Fibroblast of lung (primary cell): ENCODE measurements around the gene SEC61A2.

Experiments
- EZH2 ChIP-seq: IDR thresholded peaks from 2 replicates; pipeline ENCODE4 v1.5.1; 2012; ENCODE audit warnings: low read length, control low read depth, mild to moderate bottlenecking; ENCODE audit errors: missing control alignments
- TF ChIP-seq, protein P1 (sequence below), 2 donors: IDR thresholded peaks in 1 of 2; conservative IDR thresholded peaks in 1 of 2; 1 replicate in 1 of 2; 2 replicates in 1 of 2; pipeline ENCODE4 v1.5.1; 2011 to 2012; ENCODE audit warnings: low read length in 2 of 2, control low read depth in 1 of 2, inconsistent platforms in 1 of 2, low read depth in 1 of 2, mild to moderate bottlenecking in 1 of 2

DNA sequence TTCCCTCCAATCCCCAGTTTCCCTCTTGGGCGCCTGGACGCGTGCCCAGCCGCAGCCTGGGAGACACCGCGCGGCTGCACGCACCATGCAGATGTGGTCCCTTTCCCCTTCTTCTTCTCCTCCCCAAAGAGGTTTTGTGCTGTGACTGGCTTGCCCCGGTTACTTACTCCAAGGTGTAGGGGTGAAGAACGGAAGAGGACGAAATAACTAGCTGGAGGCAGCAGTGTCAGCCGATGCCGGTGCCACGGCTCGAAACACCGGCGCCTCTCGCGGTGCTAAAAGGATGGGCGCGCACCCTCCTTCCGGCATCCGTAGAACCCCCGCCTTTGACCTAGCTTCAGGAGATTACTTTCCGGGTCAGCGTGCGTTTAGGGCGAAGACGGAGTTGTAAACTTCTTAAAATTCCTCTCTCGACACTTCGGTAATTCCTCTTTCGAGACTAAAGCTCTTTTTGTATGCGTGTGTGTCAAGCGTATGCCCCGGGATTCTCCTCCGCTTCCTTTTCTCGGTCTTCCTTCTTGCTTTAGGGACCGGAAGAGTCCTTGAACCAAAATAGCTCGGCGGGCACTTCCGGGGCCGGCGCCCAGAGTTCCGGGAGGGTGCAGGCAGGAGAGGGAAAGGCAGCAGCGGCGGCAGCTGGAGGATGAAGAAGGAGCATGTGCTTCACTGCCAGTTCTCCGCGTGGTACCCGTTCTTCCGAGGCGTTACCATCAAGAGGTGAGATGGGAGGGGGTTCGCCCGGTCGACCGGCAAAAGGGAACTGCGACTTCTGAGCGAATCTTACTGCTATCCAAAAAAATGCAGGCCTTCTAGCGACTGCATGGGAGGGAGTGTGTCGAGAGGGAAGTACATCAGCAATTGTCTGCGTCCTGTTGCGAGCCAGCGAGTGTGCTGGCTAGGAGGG lies 66.4 kb downstream of the SEC61A2 start, which contains the start of the genes CDC123 and NUDT5:
- TF ChIP-seq, protein P1, sequence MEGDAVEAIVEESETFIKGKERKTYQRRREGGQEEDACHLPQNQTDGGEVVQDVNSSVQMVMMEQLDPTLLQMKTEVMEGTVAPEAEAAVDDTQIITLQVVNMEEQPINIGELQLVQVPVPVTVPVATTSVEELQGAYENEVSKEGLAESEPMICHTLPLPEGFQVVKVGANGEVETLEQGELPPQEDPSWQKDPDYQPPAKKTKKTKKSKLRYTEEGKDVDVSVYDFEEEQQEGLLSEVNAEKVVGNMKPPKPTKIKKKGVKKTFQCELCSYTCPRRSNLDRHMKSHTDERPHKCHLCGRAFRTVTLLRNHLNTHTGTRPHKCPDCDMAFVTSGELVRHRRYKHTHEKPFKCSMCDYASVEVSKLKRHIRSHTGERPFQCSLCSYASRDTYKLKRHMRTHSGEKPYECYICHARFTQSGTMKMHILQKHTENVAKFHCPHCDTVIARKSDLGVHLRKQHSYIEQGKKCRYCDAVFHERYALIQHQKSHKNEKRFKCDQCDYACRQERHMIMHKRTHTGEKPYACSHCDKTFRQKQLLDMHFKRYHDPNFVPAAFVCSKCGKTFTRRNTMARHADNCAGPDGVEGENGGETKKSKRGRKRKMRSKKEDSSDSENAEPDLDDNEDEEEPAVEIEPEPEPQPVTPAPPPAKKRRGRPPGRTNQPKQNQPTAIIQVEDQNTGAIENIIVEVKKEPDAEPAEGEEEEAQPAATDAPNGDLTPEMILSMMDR (conservative IDR thresholded peaks at IDR 0.05 in 1 of 2, IDR thresholded peaks at IDR 0.05 in 1 of 2; ENCODE audit: low read depth in 1 of 2, low read length in 2 of 2) = no peak
- TF ChIP-seq EZH2 = no peak
